ENCODE results near the gene OTOG.
A peak's percentile ranks its signal among the peaks of the same experiment; 100 is the strongest.

The OTOG gene
- 0 to 0.07 reads per million in 2 donors for total RNA-seq

GRCh38 chr11:17547051-17547577 lies at the start of gene OTOG:
TSS of gene OTOG (plus strand) at chr11:17547259. CDS start at chr11:17547373, 114 bp downstream.
- no peak for DNase-seq

- no peak for DNase-seq
These were observed 49.0 kb upstream of the OTOG start for GRCh38 chr11:17498058-17498457.

GRCh38 chr11:17498475-17498874 lies 48.6 kb upstream of the OTOG start:
- DNase-seq: no peak

GRCh38 chr11:17500673-17501072 lies 46.4 kb upstream of the OTOG start:
- DNase-seq: no peak

GRCh38 chr11:17502630-17503029 lies 44.4 kb upstream of the OTOG start:
- DNase-seq: no peak

GRCh38 chr11:17504330-17505107 lies 42.5 kb upstream of the OTOG start:
- peak; percentile 41 to 68 (median 63) for DNase-seq

GRCh38 chr11:17505146-17505545 lies 41.9 kb upstream of the OTOG start:
- no peak for DNase-seq

- DNase-seq: no peak
These were observed 40.7 kb upstream of the OTOG start for GRCh38 chr11:17506314-17506713.

GRCh38 chr11:17506942-17507341 lies 40.1 kb upstream of the OTOG start:
- no peak for DNase-seq

- no peak for DNase-seq
These were observed 39.3 kb upstream of the OTOG start for GRCh38 chr11:17507773-17508172.

- DNase-seq: no peak
These were observed 38.8 kb upstream of the OTOG start for GRCh38 chr11:17508306-17508705.

GRCh38 chr11:17508791-17509190 lies 38.3 kb upstream of the OTOG start:
- DNase-seq: no peak

- DNase-seq: no peak
These were observed 36.4 kb upstream of the OTOG start for GRCh38 chr11:17510507-17511206.

- DNase-seq: no peak
These were observed 35.5 kb upstream of the OTOG start for GRCh38 chr11:17511571-17511970.

- no peak for DNase-seq
These were observed 35.0 kb upstream of the OTOG start for GRCh38 chr11:17512101-17512500.

- DNase-seq: no peak
These were observed 33.2 kb upstream of the OTOG start for GRCh38 chr11:17513853-17514252.

- DNase-seq: no peak
These were observed 32.6 kb upstream of the OTOG start for GRCh38 chr11:17514476-17514875.

GRCh38 chr11:17515443-17516176 lies 31.4 kb upstream of the OTOG start:
- DNase-seq: no peak

- no peak for DNase-seq
These were observed 30.4 kb upstream of the OTOG start for GRCh38 chr11:17516551-17517150.

- no peak for DNase-seq
These were observed 29.9 kb upstream of the OTOG start for GRCh38 chr11:17517186-17517585.

- DNase-seq: no peak
These were observed 28.7 kb upstream of the OTOG start for GRCh38 chr11:17518366-17518765.

GRCh38 chr11:17519061-17519885 lies 27.8 kb upstream of the OTOG start:
- no peak for DNase-seq
